Mucosa of rectum (tissue), 2 donors: ENCODE measurements around the gene HCCS.

Experiments
- H3K27ac ChIP-seq, 2 donors: one replicate each; pipeline ENCODE4 v1.7.0; 2013; ENCODE audit warnings: inconsistent platforms in 2 of 2, low read depth in 2 of 2, low read length in 2 of 2
- H3K27me3 ChIP-seq, 2 donors: one replicate each; pipeline ENCODE4 v1.7.0; 2013; ENCODE audit warnings: low read length in 2 of 2; ENCODE audit not compliant: control insufficient read depth in 2 of 2, insufficient read depth in 2 of 2
- H3K36me3 ChIP-seq, 2 donors: one replicate each; pipeline ENCODE4 v1.7.0; 2013; ENCODE audit warnings: low read length in 2 of 2; ENCODE audit not compliant: control insufficient read depth in 2 of 2, insufficient read depth in 2 of 2
- H3K4me1 ChIP-seq, 2 donors: one replicate each; pipeline ENCODE4 v1.7.0; 2013; ENCODE audit warnings: low read length in 2 of 2, mild to moderate bottlenecking in 1 of 2; ENCODE audit not compliant: control insufficient read depth in 2 of 2, insufficient read depth in 2 of 2
- H3K4me3 ChIP-seq, 2 donors: one replicate each; pipeline ENCODE4 v1.7.0; 2013; ENCODE audit warnings: low read length in 2 of 2
- H3K9ac ChIP-seq, 2 donors: one replicate each; pipeline ENCODE4 v1.7.0; 2013; ENCODE audit warnings: low read length in 2 of 2, low read depth in 1 of 2, mild to moderate bottlenecking in 1 of 2
- H3K9me3 ChIP-seq, 2 donors: one replicate each; pipeline ENCODE4 v1.7.0; 2013; ENCODE audit warnings: low read length in 2 of 2; ENCODE audit not compliant: control insufficient read depth in 2 of 2
- donor health status: healthy.
- donor health status: Normal muscosa, but diverticular disease.

The HCCS gene

DNA sequence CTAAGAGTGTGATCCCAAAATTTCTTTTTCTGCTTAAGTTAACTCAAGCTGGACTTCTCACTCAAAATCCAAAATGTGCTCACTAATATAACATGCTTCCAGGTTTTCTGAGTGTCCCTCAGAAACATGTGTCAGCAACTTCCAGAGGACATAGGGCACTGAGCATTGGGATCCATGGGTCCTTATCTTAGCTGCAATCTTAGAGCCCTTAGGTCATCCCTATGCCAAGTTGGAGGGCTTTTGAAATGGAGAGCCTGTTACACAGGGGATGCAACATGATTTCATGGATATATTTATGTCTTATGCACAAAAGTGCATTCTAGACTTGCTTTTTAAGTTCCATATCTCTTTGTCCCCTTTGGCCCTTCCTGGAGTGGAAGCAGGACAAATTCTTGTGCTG is 11.7 kb upstream of the HCCS start:
- Histone ChIP-seq H3K9me3 (no peaks in the 10 kb centered on the region), H3K36me3 (no peaks in the 10 kb centered on the region), H3K4me3 (no peak overlapping the region), H3K9ac (no peak overlapping the region), H3K27me3 (no peaks in the 10 kb centered on the region), H3K4me1 (peaks cover 3 to 4% of the 10 kb centered on the region in 2 donors), H3K27ac (no peak overlapping the region)

GRCh38 chrX:11100281-11101035 is 10.7 kb upstream of the HCCS start:
- Histone ChIP-seq H3K27ac (peak overlapping the region; percentile 14 to 25), H3K9ac (no peak overlapping the region), H3K36me3 (no peaks in the 10 kb centered on the region), H3K4me3 (no peak overlapping the region), H3K9me3 (no peaks in the 10 kb centered on the region), H3K4me1 (peaks cover 3 to 4% of the 10 kb centered on the region in 2 donors), H3K27me3 (no peaks in the 10 kb centered on the region)

DNA sequence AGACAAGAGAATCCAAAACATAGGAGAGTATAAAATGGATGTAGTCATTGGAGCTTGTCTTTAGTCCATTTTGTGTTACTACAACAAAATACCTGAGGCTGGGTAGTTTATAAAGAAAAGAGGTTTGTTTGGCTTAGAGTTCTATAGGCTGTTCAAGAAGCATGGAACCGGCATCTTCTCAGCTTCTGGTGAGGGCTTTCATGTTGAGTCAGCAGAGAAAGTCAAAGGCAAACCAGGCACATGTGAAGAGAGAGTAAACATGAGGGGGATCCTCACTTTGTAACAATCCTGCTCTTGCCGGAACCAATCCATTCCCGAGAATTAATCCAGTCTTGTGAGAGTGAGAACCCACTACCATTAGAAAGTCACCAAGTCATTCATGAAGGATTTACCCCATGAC is 8.1 kb upstream of the HCCS start:
- no peak overlapping the region for H3K9ac ChIP-seq
- H3K9me3 ChIP-seq: no peaks in the 10 kb centered on the region
- no peak overlapping the region for H3K4me3 ChIP-seq
- no peaks in the 10 kb centered on the region for H3K27me3 ChIP-seq
- H3K36me3 ChIP-seq: no peaks in the 10 kb centered on the region
- no peak overlapping the region for H3K27ac ChIP-seq
- H3K4me1 ChIP-seq: peaks cover 3 to 4% of the 10 kb centered on the region in 2 donors

GRCh38 chrX:11103751-11104150 is 7.4 kb upstream of the HCCS start:
- Histone ChIP-seq H3K9ac (no peak overlapping the region), H3K27me3 (no peaks in the 10 kb centered on the region), H3K36me3 (no peaks in the 10 kb centered on the region), H3K9me3 (no peaks in the 10 kb centered on the region), H3K4me3 (no peak overlapping the region), H3K4me1 (peaks cover 3 to 4% of the 10 kb centered on the region in 2 donors), H3K27ac (no peak overlapping the region)

- Histone ChIP-seq H3K27ac (no peak overlapping the region), H3K9ac (no peak overlapping the region), H3K4me1 (peaks cover 3 to 4% of the 10 kb centered on the region in 2 donors), H3K4me3 (no peak overlapping the region), H3K9me3 (no peaks in the 10 kb centered on the region), H3K36me3 (no peaks in the 10 kb centered on the region), H3K27me3 (no peaks in the 10 kb centered on the region)
Observed at GRCh38 chrX:11105080-11105479, 6.1 kb upstream of the HCCS start.

DNA sequence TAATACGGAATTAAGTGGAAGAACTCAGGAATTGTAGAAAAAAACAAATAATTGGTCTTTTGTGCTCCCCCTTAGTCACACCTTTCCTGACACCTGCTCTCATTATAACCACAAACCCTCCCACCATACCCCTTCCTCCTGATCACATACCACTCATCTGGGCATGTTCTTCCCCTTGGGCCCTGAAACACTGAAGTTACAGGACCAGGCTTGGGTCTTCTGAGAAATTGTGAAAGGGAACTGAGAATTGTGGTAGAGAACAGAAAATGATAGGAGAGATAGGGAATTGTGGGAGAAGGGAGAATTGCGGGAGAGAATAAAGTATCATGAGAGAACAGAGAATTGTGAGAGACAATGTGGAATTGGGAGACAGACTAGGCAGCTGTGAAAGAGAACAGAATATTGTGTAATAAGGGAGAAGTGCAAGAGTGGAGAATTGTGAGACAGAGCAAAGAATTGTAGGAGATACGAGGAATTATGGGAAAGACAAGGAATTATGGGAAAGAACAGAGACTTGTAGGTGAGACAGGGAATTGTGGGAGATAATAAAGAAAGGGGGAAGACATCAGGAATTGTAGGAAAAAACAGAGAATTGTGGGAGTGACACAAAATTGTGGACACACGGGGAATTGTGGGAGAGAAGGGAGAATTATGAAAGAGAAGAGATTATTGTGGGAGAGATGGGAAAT is 2.7 kb upstream of the HCCS start:
- Histone ChIP-seq H3K4me1 (peaks cover 7 to 12% of the 10 kb centered on the region in 2 donors), H3K9me3 (no peaks in the 10 kb centered on the region), H3K4me3 (no peak overlapping the region), H3K27me3 (no peaks in the 10 kb centered on the region), H3K9ac (no peak overlapping the region), H3K27ac (no peak overlapping the region), H3K36me3 (no peaks in the 10 kb centered on the region)

DNA sequence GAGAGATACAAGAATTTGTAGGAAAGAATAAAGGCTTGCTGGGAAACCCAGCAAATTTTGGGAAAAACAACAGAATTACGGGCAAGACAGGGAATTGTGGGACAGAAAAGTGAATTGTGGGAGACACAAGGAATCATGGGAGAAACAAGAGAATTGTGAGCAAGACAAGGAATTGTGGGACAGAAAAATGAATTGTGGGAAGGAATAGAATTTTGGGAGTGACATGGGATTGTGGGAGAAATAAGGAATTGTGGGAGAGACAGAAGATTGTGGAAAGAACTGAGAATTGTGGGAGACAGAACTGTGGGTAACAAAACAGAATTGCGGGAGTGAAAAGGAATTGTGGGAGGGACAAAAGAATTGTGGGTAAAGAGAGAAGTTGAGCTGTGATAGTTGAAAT is 1.2 kb upstream of the HCCS start:
- Histone ChIP-seq H3K27ac (no peak overlapping the region), H3K27me3 (no peaks in the 10 kb centered on the region), H3K4me3 (no peak overlapping the region), H3K4me1 (peaks cover 11 to 17% of the 10 kb centered on the region in 2 donors), H3K9me3 (no peaks in the 10 kb centered on the region), H3K36me3 (peaks cover 3 to 6% of the 10 kb centered on the region in 2 donors), H3K9ac (no peak overlapping the region)

DNA sequence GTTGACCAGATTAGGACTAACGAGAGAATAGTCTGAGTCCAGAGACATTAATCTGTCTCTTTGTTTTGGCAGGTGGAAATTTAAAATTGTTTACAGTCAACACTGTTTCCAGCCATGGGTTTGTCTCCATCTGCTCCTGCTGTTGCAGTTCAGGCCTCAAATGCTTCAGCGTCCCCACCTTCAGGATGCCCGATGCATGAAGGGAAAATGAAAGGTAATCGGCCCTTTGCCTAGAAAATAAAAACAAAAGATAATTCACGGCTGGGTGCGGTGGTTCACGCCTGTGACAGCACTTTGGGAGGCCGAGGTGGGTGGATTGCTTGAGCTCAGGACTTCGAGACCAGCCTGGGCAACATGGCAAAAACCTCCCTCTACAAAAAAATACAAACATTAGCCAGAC is 815 bp downstream of the HCCS start:
- H3K27me3 ChIP-seq: no peaks in the 10 kb centered on the region
- peak overlapping the region; percentile 86 to 89 for H3K27ac ChIP-seq
- peaks cover 11 to 17% of the 10 kb centered on the region in 2 donors for H3K4me1 ChIP-seq

DNA sequence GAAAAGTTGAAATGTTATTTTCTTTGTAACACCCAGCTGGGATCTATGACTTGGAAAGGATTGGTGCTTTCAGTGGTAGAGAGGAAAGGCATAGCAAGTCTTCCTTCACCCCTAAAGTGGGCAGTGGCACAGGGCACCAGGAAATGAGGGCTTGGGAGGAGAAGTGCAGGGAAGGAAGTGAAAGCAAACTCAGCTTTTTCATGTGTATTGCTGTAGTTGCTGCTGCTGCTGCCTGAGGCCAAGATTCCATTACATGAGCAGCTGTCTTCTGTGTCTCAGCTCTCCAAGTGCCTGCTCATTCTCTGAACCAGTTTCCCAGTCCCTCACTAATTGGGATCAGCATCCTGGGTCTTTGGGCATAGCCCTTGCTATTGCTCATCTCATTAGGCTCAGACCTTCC is 2.6 kb downstream of the HCCS start:
- H3K36me3 ChIP-seq: peaks cover 19 to 32% of the 10 kb centered on the region in 2 donors
- H3K27me3 ChIP-seq: no peaks in the 10 kb centered on the region
- H3K9ac ChIP-seq: peak overlapping the region in 1 of 2 donors; percentile 18
- H3K9me3 ChIP-seq: no peaks in the 10 kb centered on the region
- H3K4me1 ChIP-seq: peaks cover 11 to 17% of the 10 kb centered on the region in 2 donors
- H3K27ac ChIP-seq: peak overlapping the region; percentile 30 to 49
- H3K4me3 ChIP-seq: peak overlapping the region in 1 of 2 donors; percentile 18

More for the DNA sequence above, 815 bp downstream of the HCCS start:
- Histone ChIP-seq H3K9me3 (no peaks in the 10 kb centered on the region), H3K4me3 (peak overlapping the region; percentile 81 to 82), H3K9ac (peak overlapping the region; percentile 69 to 92), H3K36me3 (peaks cover 13 to 22% of the 10 kb centered on the region in 2 donors)

GRCh38 chrX:11117745-11118144 is 6.6 kb downstream of the HCCS start:
- Histone ChIP-seq H3K9ac (no peak overlapping the region), H3K36me3 (peaks cover 33 to 54% of the 10 kb centered on the region in 2 donors), H3K4me3 (no peak overlapping the region), H3K9me3 (no peaks in the 10 kb centered on the region), H3K27ac (no peak overlapping the region), H3K27me3 (no peaks in the 10 kb centered on the region), H3K4me1 (peaks cover 4 to 14% of the 10 kb centered on the region in 2 donors)
